IPS-18c (cell line): Measurements from ENCODE around the gene ZNF638.
A peak's percentile ranks its signal among the peaks of the same experiment; 100 is the strongest.
"Not testable (repeated sequence)": the region's sequence is repeated elsewhere in the genome, so short reads cannot be mapped to it uniquely, and the experiment has no call there.

ENCODE experiments used
- H3K4me3 ChIP-seq: 2 replicates; pipeline ENCODE4 v1.7.0; 2013; ENCODE audit warnings: low read depth, mild to moderate bottlenecking, low read length, moderate library complexity; ENCODE audit not compliant: insufficient read depth
- H3K9me3 ChIP-seq: one replicate; pipeline ENCODE4 v1.6.1; 2013; ENCODE audit warnings: mild to moderate bottlenecking, low read length, moderate library complexity; ENCODE audit not compliant: control insufficient read depth, insufficient read depth

Gene ZNF638, protein sequence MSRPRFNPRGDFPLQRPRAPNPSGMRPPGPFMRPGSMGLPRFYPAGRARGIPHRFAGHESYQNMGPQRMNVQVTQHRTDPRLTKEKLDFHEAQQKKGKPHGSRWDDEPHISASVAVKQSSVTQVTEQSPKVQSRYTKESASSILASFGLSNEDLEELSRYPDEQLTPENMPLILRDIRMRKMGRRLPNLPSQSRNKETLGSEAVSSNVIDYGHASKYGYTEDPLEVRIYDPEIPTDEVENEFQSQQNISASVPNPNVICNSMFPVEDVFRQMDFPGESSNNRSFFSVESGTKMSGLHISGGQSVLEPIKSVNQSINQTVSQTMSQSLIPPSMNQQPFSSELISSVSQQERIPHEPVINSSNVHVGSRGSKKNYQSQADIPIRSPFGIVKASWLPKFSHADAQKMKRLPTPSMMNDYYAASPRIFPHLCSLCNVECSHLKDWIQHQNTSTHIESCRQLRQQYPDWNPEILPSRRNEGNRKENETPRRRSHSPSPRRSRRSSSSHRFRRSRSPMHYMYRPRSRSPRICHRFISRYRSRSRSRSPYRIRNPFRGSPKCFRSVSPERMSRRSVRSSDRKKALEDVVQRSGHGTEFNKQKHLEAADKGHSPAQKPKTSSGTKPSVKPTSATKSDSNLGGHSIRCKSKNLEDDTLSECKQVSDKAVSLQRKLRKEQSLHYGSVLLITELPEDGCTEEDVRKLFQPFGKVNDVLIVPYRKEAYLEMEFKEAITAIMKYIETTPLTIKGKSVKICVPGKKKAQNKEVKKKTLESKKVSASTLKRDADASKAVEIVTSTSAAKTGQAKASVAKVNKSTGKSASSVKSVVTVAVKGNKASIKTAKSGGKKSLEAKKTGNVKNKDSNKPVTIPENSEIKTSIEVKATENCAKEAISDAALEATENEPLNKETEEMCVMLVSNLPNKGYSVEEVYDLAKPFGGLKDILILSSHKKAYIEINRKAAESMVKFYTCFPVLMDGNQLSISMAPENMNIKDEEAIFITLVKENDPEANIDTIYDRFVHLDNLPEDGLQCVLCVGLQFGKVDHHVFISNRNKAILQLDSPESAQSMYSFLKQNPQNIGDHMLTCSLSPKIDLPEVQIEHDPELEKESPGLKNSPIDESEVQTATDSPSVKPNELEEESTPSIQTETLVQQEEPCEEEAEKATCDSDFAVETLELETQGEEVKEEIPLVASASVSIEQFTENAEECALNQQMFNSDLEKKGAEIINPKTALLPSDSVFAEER (N-terminal part only)

GRCh38 chr2:71331581-71332434 is at the start of gene ZNF638:
TSS of gene ZNF638 (plus strand) at chr2:71331782. CDS start at chr2:71348955, 17,173 bp downstream.
- Histone ChIP-seq H3K9me3 (no peaks in the 10 kb centered on the region), H3K4me3 (peak within 1 kb of the TSS; percentile 97)

DNA sequence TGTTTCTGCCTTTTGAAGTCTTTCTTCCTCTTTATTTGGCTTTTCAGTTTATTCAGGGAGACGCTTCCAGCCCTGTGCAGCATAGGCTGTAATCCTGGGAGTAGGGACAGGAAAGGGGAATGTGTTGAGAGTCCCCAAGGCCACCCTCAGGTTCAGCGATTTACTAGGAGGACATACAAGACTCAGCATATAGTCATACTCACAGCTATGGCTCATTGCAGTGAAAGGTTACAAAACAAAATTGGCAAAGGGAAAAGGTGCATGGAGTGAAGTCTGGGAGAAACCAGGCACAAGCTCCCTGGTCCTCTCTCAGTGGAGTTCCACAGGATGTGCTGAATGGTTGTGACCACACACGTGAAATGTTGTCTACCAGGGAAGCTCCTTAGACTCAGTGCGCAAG is 49.6 kb upstream of the ZNF638 start:
- Histone ChIP-seq H3K9me3 (no peaks in the 10 kb centered on the region), H3K4me3 (no peak overlapping the region)

- no peaks in the 10 kb centered on the region for H3K9me3 ChIP-seq
- no peak overlapping the region for H3K4me3 ChIP-seq
These were observed 49.1 kb upstream of the ZNF638 start for GRCh38 chr2:71282493-71282892.

- Histone ChIP-seq H3K4me3 (no peak overlapping the region), H3K9me3 (no peaks in the 10 kb centered on the region)
These were observed 48.5 kb upstream of the ZNF638 start for GRCh38 chr2:71283131-71283530.

DNA sequence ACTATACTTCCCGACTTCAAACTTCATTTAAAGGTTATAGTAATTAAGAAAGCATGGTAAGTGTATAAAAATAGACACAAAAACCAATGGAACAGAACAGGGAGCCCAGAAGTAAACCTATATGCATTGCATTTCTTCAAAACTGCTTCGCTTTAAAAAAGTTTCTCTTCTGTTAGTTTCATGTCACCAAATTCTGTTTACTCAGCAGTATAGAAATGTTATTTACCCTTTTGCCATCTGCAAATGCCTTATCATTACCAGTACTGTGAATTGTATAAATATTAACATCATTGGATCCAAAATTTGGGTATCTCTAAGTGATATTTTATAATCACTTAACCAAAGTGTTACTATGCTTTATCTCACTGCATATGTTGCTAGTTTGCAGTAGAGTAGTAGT is 45.9 kb upstream of the ZNF638 start:
- Histone ChIP-seq H3K9me3 (no peaks in the 10 kb centered on the region), H3K4me3 (no peak overlapping the region)

DNA sequence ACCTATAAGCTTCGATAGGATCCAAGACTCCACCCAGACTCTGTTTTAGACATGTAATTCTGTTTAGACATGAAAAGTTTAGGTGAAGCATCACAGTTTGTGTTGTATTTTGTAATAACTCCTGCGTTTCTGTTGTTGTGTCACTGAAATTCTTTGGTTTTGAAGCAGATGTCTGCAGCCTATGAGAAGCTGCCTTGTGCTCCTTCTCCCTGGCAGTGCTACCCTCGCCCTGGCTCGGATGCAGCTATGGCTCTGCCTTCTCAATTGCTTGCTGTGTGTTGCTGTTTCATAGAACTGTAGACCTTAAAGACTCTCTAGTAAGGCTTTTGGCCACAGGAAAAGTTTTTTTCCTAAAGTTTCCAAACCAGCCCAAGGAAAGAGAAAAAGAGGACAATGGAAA is 40.2 kb upstream of the ZNF638 start:
- H3K4me3 ChIP-seq, result no peak overlapping the region

DNA sequence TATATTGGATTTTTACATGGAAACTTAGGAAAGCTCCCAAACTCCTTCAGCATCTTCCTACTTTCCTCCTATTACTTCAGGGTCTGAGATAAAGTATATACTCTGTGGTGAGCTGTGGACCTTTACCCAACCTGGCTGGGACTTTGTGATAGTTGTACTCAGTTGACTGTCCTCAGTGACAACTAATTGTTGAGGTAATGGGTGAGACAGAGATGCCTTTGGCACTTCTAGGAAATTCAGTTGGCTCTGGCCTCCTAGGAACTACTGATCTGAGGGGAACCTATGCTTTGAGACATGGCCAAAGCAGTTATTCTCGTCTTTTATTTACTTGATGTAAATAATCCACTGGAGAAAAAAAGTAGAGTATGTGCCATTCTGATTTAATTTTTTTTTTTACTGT is 39.4 kb upstream of the ZNF638 start:
- H3K9me3 ChIP-seq, result no peaks in the 10 kb centered on the region

More for the DNA sequence above, 40.2 kb upstream of the ZNF638 start:
- no peaks in the 10 kb centered on the region for H3K9me3 ChIP-seq

GRCh38 chr2:71298914-71299313 is 32.7 kb upstream of the ZNF638 start:
- Histone ChIP-seq H3K9me3 (no peaks in the 10 kb centered on the region), H3K4me3 (no peak overlapping the region)

More for the DNA sequence above, 39.4 kb upstream of the ZNF638 start:
- no peak overlapping the region for H3K4me3 ChIP-seq

GRCh38 chr2:71299507-71299906 is 32.1 kb upstream of the ZNF638 start:
- Histone ChIP-seq H3K4me3 (no peak overlapping the region), H3K9me3 (no peaks in the 10 kb centered on the region)

GRCh38 chr2:71303849-71304248 is 27.7 kb upstream of the ZNF638 start:
- no peaks in the 10 kb centered on the region for H3K9me3 ChIP-seq
- no peak overlapping the region for H3K4me3 ChIP-seq

DNA sequence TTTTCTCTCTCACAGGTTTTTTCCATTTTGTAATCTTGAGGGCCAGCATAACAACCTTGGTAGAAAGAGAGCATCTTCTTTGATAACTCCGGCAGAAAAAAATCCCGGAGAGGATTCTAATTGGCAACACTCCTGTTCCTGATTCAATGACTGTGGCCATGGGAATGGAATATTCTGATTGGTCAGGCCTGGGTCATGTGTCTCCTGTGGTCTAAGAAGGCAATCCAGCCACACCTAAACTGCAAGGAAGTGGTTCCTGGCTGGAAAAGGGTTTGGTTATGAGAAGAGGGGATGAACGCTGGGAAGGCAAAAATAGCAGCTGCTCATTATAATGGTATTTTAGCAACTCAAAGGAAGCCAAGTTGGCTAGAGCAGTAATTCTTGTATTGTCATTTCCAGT is 24.8 kb upstream of the ZNF638 start:
- Histone ChIP-seq H3K9me3 (no peaks in the 10 kb centered on the region), H3K4me3 (no peak overlapping the region)

- Histone ChIP-seq H3K9me3 (no peaks in the 10 kb centered on the region), H3K4me3 (no peak overlapping the region)
These were observed 18.4 kb upstream of the ZNF638 start for GRCh38 chr2:71313016-71313766.

- no peaks in the 10 kb centered on the region for H3K9me3 ChIP-seq
- no peak overlapping the region; the same call in 1 of the 2 replicates for H3K4me3 ChIP-seq
These were observed 14.5 kb upstream of the ZNF638 start for GRCh38 chr2:71317060-71317459.

DNA sequence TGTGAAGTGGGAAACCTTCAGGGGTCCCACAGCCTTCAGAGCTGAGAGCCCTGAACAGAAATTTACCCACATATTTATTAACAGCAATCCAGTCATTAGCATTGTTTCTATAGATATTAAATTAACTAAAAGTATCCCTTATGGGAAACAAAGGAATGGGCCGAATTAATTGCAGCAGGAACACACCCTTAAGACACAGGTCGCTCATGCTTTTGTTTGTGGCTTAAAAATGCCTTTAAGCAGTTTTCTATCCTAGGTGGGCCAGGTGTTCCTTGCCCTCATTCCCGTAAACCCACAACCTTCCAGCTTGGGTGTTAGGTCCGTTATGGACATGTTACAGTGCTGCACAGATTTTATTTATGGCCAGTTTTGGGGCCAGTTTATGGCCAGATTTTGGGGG is 13.7 kb upstream of the ZNF638 start:
- H3K4me3 ChIP-seq, H3K9me3 ChIP-seq: not testable (repeated sequence)

DNA sequence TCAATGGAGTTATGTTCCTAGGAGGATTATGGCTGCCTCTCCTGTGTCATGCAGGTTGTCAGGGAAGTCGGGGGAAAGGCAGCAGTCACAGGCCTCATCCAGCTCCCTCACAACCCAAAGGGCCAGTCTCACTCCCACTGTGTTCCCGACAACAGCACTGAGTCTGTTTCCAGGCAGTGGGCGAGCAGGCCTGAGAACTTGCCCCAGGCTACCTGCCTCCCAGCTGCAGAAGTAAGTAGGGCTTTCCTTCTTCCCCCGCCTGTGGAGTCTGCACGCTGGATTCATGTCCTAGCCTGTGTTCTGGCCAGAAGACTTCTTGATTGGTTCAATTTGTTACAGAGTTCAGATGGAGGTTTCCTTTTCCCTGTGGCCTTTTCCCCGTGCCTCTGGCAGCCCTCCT is 8.2 kb upstream of the ZNF638 start:
- Histone ChIP-seq H3K9me3 (no peaks in the 10 kb centered on the region), H3K4me3 (no peak overlapping the region)

DNA sequence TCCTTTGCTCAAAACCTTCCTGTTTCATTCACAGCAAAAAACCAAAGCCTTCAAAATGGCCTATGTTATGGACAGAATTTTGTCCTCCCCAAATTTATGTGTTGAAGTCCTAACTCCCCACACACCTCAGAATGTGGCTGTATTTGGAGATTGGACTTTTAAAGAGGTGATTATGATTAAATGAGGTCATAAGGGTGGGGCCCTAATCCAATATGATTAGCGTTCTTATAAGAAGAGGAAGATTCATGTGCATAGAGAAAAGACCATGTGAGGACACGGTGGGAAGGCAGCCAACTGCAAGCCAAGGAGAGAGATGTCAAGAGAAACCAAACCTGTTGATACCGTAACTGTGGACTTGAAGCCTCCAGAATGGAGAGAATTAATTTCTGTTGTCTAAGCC is 4.6 kb upstream of the ZNF638 start:
- Histone ChIP-seq H3K9me3 (no peaks in the 10 kb centered on the region), H3K4me3 (no peak overlapping the region)
